ENCODE measurements around the gene BTAF1. TPM values are rescaled to one million over a fixed set of nuclear protein-coding genes. Genes with fewer than 3 reads are reported as not detected.

The BTAF1 gene
- total and polyA plus RNA-seq, 8 donors = 24.2 to 59.8 (median 48.6) TPM

DNA sequence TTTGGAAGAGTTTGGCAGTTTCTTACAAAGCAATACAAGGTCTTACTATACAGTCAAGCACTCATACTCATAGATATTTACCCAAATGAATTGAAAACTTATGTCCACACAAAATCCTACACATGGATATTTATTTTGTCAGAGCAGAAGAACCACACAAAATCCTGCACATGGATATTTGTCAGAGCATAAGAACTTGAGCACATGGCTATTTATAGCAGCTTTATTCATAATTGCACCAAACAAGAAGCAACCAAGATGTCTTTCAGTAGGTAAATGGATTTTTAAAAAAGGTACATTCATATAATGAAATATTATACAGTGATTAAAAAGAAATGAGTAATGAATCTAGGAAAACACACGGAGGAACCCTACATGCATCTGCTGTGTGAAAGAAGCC is 115.4 kb downstream of the BTAF1 start:
- DNase-seq = no peak
- H3K36me3 ChIP-seq = peaks cover 0 to 9% of the 10 kb centered on the region in 2 donors
- H3K4me1 ChIP-seq = no peaks in the 10 kb centered on the region
- no peak overlapping the region for H3K27ac ChIP-seq
- ATAC-seq = no peak
- H3K4me3 ChIP-seq = no peak overlapping the region
- TF ChIP-seq, protein P1, sequence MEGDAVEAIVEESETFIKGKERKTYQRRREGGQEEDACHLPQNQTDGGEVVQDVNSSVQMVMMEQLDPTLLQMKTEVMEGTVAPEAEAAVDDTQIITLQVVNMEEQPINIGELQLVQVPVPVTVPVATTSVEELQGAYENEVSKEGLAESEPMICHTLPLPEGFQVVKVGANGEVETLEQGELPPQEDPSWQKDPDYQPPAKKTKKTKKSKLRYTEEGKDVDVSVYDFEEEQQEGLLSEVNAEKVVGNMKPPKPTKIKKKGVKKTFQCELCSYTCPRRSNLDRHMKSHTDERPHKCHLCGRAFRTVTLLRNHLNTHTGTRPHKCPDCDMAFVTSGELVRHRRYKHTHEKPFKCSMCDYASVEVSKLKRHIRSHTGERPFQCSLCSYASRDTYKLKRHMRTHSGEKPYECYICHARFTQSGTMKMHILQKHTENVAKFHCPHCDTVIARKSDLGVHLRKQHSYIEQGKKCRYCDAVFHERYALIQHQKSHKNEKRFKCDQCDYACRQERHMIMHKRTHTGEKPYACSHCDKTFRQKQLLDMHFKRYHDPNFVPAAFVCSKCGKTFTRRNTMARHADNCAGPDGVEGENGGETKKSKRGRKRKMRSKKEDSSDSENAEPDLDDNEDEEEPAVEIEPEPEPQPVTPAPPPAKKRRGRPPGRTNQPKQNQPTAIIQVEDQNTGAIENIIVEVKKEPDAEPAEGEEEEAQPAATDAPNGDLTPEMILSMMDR (IDR thresholded peaks at IDR 0.05) = no peak
- no peaks in the 10 kb centered on the region for H3K9me3 ChIP-seq
- H3K27me3 ChIP-seq = no peaks in the 10 kb centered on the region
- intact Hi-C loops (cut with DNase I) = no loop called here

DNA sequence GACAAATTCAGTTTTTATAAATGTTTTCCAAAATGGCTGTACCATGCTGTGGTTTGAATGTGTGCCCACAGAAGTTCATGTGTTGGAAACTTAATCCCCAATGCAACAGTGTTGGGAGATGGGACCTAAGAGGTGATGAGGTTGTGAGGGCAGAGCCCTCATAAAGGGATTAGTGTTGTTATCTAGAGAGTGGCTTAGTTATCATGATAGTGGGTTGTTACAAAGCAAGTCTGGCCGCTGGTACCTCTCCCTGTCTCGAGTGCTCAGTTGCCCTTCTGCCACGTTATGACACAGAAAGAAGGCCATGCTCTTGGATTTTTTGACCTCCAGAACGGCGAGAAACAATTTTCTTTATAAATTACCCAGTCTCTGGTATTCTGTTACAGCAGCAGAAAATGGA is 119.0 kb downstream of the BTAF1 start:
- Histone ChIP-seq H3K27me3 (no peaks in the 10 kb centered on the region), H3K4me1 (no peaks in the 10 kb centered on the region), H3K4me3 (no peak overlapping the region), H3K27ac (no peak overlapping the region), H3K9me3 (no peaks in the 10 kb centered on the region), H3K36me3 (no peaks in the 10 kb centered on the region)
- no peak for ATAC-seq
- TF ChIP-seq, protein P1 (IDR thresholded peaks at IDR 0.05) = no peak
- no peak for DNase-seq
- intact Hi-C loops (cut with DNase I) = no loop called here

DNA sequence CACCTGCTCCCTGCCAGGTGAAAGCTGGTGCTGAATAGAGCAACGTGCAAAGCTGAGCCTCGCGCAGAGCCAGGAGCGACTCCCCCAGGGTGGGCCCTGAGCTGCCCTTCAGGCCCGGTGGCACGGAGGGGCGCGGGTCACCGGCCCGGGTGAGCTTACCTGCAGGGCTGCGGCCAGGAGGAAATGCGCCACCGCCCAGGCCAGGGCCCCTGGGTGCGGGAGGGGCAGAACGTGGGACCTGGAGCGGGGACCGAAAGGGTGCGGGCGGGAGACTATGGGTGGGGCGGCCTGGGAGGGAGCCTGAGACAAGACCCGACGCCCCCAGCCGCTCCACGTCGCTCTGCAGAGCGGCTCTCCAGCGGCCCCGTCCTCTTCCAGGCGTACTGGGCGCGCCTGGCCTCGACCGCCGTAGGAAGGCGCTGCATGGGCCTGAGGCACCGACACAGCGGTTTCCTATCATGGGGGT is 122.1 kb downstream of the BTAF1 start:
- Histone ChIP-seq H3K27ac (no peak overlapping the region), H3K4me3 (no peak overlapping the region), H3K27me3 (no peaks in the 10 kb centered on the region), H3K36me3 (no peaks in the 10 kb centered on the region), H3K4me1 (no peaks in the 10 kb centered on the region), H3K9me3 (no peaks in the 10 kb centered on the region)
- TF ChIP-seq, protein P1 (IDR thresholded peaks at IDR 0.05) = no peak
- intact Hi-C loops (cut with DNase I) = no loop called here
- ATAC-seq (no peak), DNase-seq (no peak)

DNA sequence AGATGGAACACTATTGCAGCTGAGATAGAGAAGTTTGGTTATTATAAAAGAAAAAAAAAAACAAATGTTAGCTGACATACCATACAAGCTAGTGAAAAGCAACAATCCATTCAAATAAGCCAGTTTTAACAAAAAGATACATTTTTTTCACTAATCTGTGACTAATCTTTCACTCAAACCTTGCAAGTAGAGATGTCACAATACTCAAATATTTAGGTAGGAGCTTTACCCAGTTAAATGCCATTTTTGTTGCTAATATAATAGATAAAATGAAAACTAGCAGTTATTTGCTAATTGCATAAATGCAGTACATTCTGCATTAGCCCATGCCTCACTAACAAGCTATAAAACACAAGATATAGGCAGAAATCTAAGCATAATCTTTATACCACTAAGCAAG is 123.6 kb downstream of the BTAF1 start:
- no peak for ATAC-seq

DNA sequence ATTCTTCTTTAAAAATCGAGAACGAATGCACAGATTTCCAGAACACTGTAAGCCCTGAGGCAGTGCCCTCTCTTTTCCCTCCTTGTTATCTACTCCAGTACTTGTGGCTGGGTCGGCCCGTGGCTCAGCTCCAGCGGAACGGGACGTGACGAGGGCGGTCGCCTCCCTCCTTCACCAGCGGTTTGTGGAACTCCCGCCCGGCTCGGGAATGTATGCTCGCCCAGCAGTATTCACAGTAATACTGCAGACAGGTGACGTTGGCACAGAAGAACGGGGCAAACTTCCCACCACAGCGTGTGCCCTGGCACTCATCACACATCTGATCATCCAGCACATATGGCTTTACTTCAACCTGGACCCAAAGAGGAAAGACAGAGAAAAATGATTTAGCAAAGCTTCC is 128.5 kb downstream of the BTAF1 start:
- no peaks in the 10 kb centered on the region for H3K36me3 ChIP-seq
- H3K4me1 ChIP-seq = no peaks in the 10 kb centered on the region
- DNase-seq = peak in 2 of 4 donors; percentile 53 to 88
- H3K4me3 ChIP-seq = no peak overlapping the region
- peak; percentile 92 for ATAC-seq
- intact Hi-C loops (cut with DNase I) = no loop called here
- TF ChIP-seq, protein P1 (IDR thresholded peaks at IDR 0.05) = no peak
- H3K27me3 ChIP-seq = no peaks in the 10 kb centered on the region
- no peak overlapping the region for H3K27ac ChIP-seq
- no peaks in the 10 kb centered on the region for H3K9me3 ChIP-seq

More for the DNA sequence above, 123.6 kb downstream of the BTAF1 start:
- TF ChIP-seq, protein P1 (IDR thresholded peaks at IDR 0.05) = no peak
- H3K9me3 ChIP-seq = no peaks in the 10 kb centered on the region
- no peak overlapping the region for H3K27ac ChIP-seq
- no peaks in the 10 kb centered on the region for H3K36me3 ChIP-seq
- DNase-seq = no peak
- H3K4me1 ChIP-seq = no peaks in the 10 kb centered on the region
- H3K4me3 ChIP-seq = no peak overlapping the region
- intact Hi-C loops (cut with DNase I) = no loop called here
- H3K27me3 ChIP-seq = no peaks in the 10 kb centered on the region

All from left lung (tissue), 10 donors.